Heart left ventricle (tissue), 16 donors: Measurements from ENCODE around the gene DUSP1. TPM values are rescaled to one million over a fixed set of nuclear protein-coding genes. Genes with fewer than 3 reads are reported as not detected.
A peak's percentile ranks its signal among the peaks of the same experiment; 100 is the strongest.

Experiments
- ATAC-seq, 4 donors: fragments of 200-7000 bp; cut with Tn5 transposase; one replicate each; pipeline ENCODE4 v1.9.1; 2020 to 2022; ENCODE audit warnings: moderate library complexity in 4 of 4, mild to moderate bottlenecking in 3 of 4, moderate number of reproducible peaks in 1 of 4
- DNase-seq, 5 donors: peaks; one replicate each; pipeline ENCODE4 v3.0.0-alpha.2; 2020
- H3K27ac ChIP-seq, 12 donors: fragments of 200-600 bp; sonication (generic) in 4 of 12; one replicate each; pipeline versions ENCODE4 v1.5.0 to v1.8.0; 2016 to 2022; ENCODE audit warnings: mild to moderate bottlenecking in 2 of 12
- H3K27me3 ChIP-seq, 9 donors: fragments of 200-600 bp; sonication (generic) in 2 of 9; one replicate each; pipeline versions ENCODE4 v1.5.1 to v1.8.0; 2016 to 2022; ENCODE audit warnings: mild to moderate bottlenecking in 3 of 9
- H3K36me3 ChIP-seq, 9 donors: fragments of 200-600 bp; sonication (generic) in 2 of 9; one replicate each; pipeline versions ENCODE4 v1.5.0 to v1.8.0; 2018 to 2022; ENCODE audit warnings: mild to moderate bottlenecking in 2 of 9
- H3K4me1 ChIP-seq, 12 donors: fragments of 200-600 bp; sonication (generic) in 4 of 12; one replicate each; pipeline versions ENCODE4 v1.5.0 to v1.8.0; 2016 to 2022; ENCODE audit warnings: mild to moderate bottlenecking in 3 of 12
- H3K4me3 ChIP-seq, 12 donors: fragments of 200-600 bp; sonication (generic) in 4 of 12; one replicate each; pipeline versions ENCODE4 v1.5.0 to v1.8.0; 2017 to 2022; ENCODE audit warnings: mild to moderate bottlenecking in 9 of 12, moderate library complexity in 4 of 12
- H3K9me3 ChIP-seq, 12 donors: fragments of 200-600 bp; sonication (generic) in 4 of 12; one replicate each; pipeline versions ENCODE4 v1.5.0 to v1.8.0; 2016 to 2022; ENCODE audit warnings: mild to moderate bottlenecking in 1 of 12
- CTCF ChIP-seq, 12 donors: fragments of 200-600 bp; sonication (generic) in 4 of 12; IDR thresholded peaks; one replicate each; pipeline versions ENCODE4 v1.5.0 to v1.8.0; 2018 to 2022; ENCODE audit warnings: antibody characterized with exemption in 12 of 12, mild to moderate bottlenecking in 5 of 12
- POLR2A ChIP-seq, 2 donors: fragments of 450-650 bp; IDR thresholded peaks; one replicate each; pipeline ENCODE4 v1.6.1; 2017; ENCODE audit warnings: antibody characterized with exemption in 2 of 2, mild to moderate bottlenecking in 2 of 2, moderate library complexity in 2 of 2
- WGBS, 4 donors: extraction: QIAGEN DNeasy Blood & Tissue Kit in 2 of 4; methylation state at CpG; one replicate each; pipeline versions ENCODE4 v1.1.5 to v1.1.7; 2013 to 2018; 5-methylcytosine and 5-hydroxymethylcytosine counted together
- intact Hi-C, 10 donors: fragments of 100-400 bp; cut with DNase I; formaldehyde crosslinking; loops; one replicate each; pipeline versions ENCODE4 v1.11.1 to v1.14.2; 2022
- polyA plus RNA-seq, 2 donors: library from polyadenylated mRNA; stranded (reverse); fragments of 200-250 nt; gene quantifications; one replicate each; pipeline ENCODE4 v1.2.3, GENCODE V29; 2013
- total RNA-seq, 9 donors: library from RNA; depleted of rRNA in 2 of 9; stranded (reverse); fragments of >200 nt in 2 of 9; fragmentation: NEBNext Ultra II Directional in 3 of 9; extraction: Animal tissue kit (Norgen Biotek cat#: 25700) in 3 of 9; gene quantifications; one replicate each; pipeline versions ENCODE4 v1.1.0 to v1.2.4, GENCODE V29; 2016 to 2023
- donor health status: ischemic (EF 13 %, LVEDD 7.1; RV severe dilation, severe dysfunction).
- donor health status: healthy with polysubstance abuse.
- donor health status: DM: no; HTN: yes; CAD: no.
- donor health status: DM: no; HTN: no; CAD: no.
- donor health status: ischemic (EF 25% LVEDD 6.9; RV normal size, moderate dysfunction).
- donor health status: ischemic (EF 25% LVEDD 5.7; RV mildly dilated, moderate dysfunction).
- donor health status: healthy.
- donor health status: DM: yes; HTN: yes; CAD: no.
- donor health status: ischemic (EF 35%, LVEDD 5.7; RV mildly dilated, moderate dysfunction).
- donor health status: nonischemic (EF 11% LVEDD 7.7; RV severe dilation, severe dysfunction).
- donor health status: DM: yes; HTN: yes; CAD: no.
- donor health status: PGD.
- donor health status: ischemic (EF 29% LVEDD 5.4; RV normal size, mild dysfunction).
- donor health status: nonischemic (EF 23%, LVEDD 6.1; RV moderate dilation, normal function).

DUSP1 gene
- total and polyA plus RNA-seq, 11 donors: 24.3 to 335 (median 78.2) TPM

GRCh38 chr5:172732201-172732865 is 38.7 kb downstream of the DUSP1 start:
- Histone ChIP-seq H3K27me3 (no peaks in the 10 kb centered on the region), H3K4me3 (no peak overlapping the region), H3K27ac (peak overlapping the region; percentile 86 to 100 (median 96)), H3K36me3 (no peaks in the 10 kb centered on the region), H3K9me3 (no peaks in the 10 kb centered on the region), H3K4me1 (peaks cover 6 to 31% (median 24%) of the 10 kb centered on the region in 12 donors)
- no peak for ATAC-seq
- WGBS, 4 donors: 87 to 95% (median 92%) methylated on average over 14 of the region's 14 CpGs
- DNase-seq: no peak
- intact Hi-C loops: loop anchor here in 1 of 10 donors (5.0 kb wide), 1 partner anchor 35 kb away; no protein-coding TSS in a partner anchor
- no peak for TF ChIP-seq CTCF (IDR thresholded peaks at IDR 0.05)
- no peak for TF ChIP-seq POLR2A (IDR thresholded peaks at IDR 0.05)

- no peaks in the 10 kb centered on the region for H3K9me3 ChIP-seq
- intact Hi-C loops: loop anchor here in 1 of 10 donors (5.0 kb wide), 1 partner anchor 36 kb away; no protein-coding TSS in a partner anchor
- H3K27ac ChIP-seq: peak overlapping the region in 5 of 12 donors; percentile 86 to 99 (median 96)
- DNase-seq: no peak
- TF ChIP-seq CTCF (IDR thresholded peaks at IDR 0.05) (no peak), POLR2A (IDR thresholded peaks at IDR 0.05) (no peak)
- H3K4me3 ChIP-seq: no peak overlapping the region
- ATAC-seq: no peak
- 84 to 94% (median 91%) methylated on average over 7 to 9 of the region's 9 CpGs for WGBS, 4 donors
- H3K4me1 ChIP-seq: peaks cover 6 to 31% (median 24%) of the 10 kb centered on the region in 12 donors
- H3K36me3 ChIP-seq: no peaks in the 10 kb centered on the region
- no peaks in the 10 kb centered on the region for H3K27me3 ChIP-seq
Measured at GRCh38 chr5:172731680-172732074, 39.3 kb downstream of the DUSP1 start.

- Histone ChIP-seq H3K36me3 (no peaks in the 10 kb centered on the region), H3K4me1 (peaks cover 6 to 30% (median 24%) of the 10 kb centered on the region in 12 donors), H3K27me3 (no peaks in the 10 kb centered on the region), H3K4me3 (no peak overlapping the region), H3K27ac (peak overlapping the region in 2 of 12 donors; percentile 90 to 99), H3K9me3 (no peaks in the 10 kb centered on the region)
- intact Hi-C loops: loop anchor here in 1 of 10 donors (5.0 kb wide), 1 partner anchor 36 kb away; no protein-coding TSS in a partner anchor
- 84 to 92% (median 89%) methylated on average over 15 to 16 of the region's 16 CpGs for WGBS, 4 donors
- DNase-seq (no peak), ATAC-seq (no peak)
- TF ChIP-seq POLR2A (IDR thresholded peaks at IDR 0.05) (no peak), CTCF (IDR thresholded peaks at IDR 0.05) (no peak)
Measured at GRCh38 chr5:172730981-172731679, 39.9 kb downstream of the DUSP1 start.

GRCh38 chr5:172730222-172730621 is 40.8 kb downstream of the DUSP1 start:
- Histone ChIP-seq H3K4me1 (peaks cover 6 to 30% (median 24%) of the 10 kb centered on the region in 12 donors), H3K9me3 (no peaks in the 10 kb centered on the region), H3K27me3 (no peaks in the 10 kb centered on the region), H3K4me3 (no peak overlapping the region), H3K27ac (no peak overlapping the region), H3K36me3 (no peaks in the 10 kb centered on the region)
- ATAC-seq (no peak), DNase-seq (no peak)
- intact Hi-C loops: loop anchor here in 1 of 10 donors (5.0 kb wide), 1 partner anchor 37 kb away; no protein-coding TSS in a partner anchor
- TF ChIP-seq CTCF (IDR thresholded peaks at IDR 0.05): no peak
- no peak for TF ChIP-seq POLR2A (IDR thresholded peaks at IDR 0.05)
- WGBS, 4 donors: 95 to 99% (median 98%) methylated on average over 6 of the region's 6 CpGs
